Astrocyte (in vitro differentiated cells and primary cell): ENCODE measurements around the gene PATJ. TPM values are rescaled to one million over a fixed set of nuclear protein-coding genes. Genes with fewer than 3 reads are reported as not detected.

Experiments used
- DNase-seq: peaks from one replicate; pipeline ENCODE4 v3.0.0-alpha.2; 2010; ENCODE audit warnings: low read depth
- FAIRE-seq: peaks from 2 replicates; lab custom pipeline; 2011; peaks lifted over from hg19 to GRCh38; lab: Jason Lieb, UNC
- H2AFZ ChIP-seq: 2 replicates; pipeline ENCODE4 v1.6.0; 2012; ENCODE audit warnings: low read depth, low read length, inconsistent platforms
- H3K27ac ChIP-seq: 2 replicates; pipeline ENCODE4 v1.5.1; 2011; ENCODE audit warnings: low read depth, low read length, inconsistent platforms
- H3K27me3 ChIP-seq: 2 replicates; pipeline ENCODE4 v1.6.0; 2011; ENCODE audit warnings: low read length, inconsistent platforms; ENCODE audit not compliant: insufficient read depth
- H3K36me3 ChIP-seq: 2 replicates; pipeline ENCODE4 v1.5.1; 2011; ENCODE audit warnings: low read length, inconsistent platforms; ENCODE audit not compliant: insufficient read depth
- H3K4me1 ChIP-seq: 2 replicates; pipeline ENCODE4 v1.5.1; 2011; ENCODE audit warnings: low read length, inconsistent platforms; ENCODE audit not compliant: insufficient read depth
- H3K4me2 ChIP-seq: 2 replicates; pipeline ENCODE4 v1.6.0; 2012; ENCODE audit warnings: low read length, inconsistent platforms
- H3K4me3 ChIP-seq: 2 replicates; pipeline ENCODE4 v1.5.1; 2011; ENCODE audit warnings: low read depth, mild to moderate bottlenecking, low read length, inconsistent platforms; ENCODE audit not compliant: insufficient read depth
- H3K79me2 ChIP-seq: 2 replicates; pipeline ENCODE4 v1.6.0; 2012; ENCODE audit warnings: mild to moderate bottlenecking, low read length, inconsistent platforms; ENCODE audit not compliant: insufficient read depth
- H3K9ac ChIP-seq: 2 replicates; pipeline ENCODE4 v1.6.0; 2012; ENCODE audit warnings: mild to moderate bottlenecking, low read length, inconsistent platforms
- H3K9me3 ChIP-seq: 2 replicates; pipeline ENCODE4 v1.5.1; 2012; ENCODE audit warnings: low read depth, mild to moderate bottlenecking, low read length, inconsistent platforms; ENCODE audit not compliant: insufficient read depth
- H4K20me1 ChIP-seq: 2 replicates; pipeline ENCODE4 v1.6.0; 2012; ENCODE audit warnings: low read length, inconsistent platforms; ENCODE audit not compliant: insufficient read depth
- H3K27ac Mint-ChIP-seq: one replicate; pipeline ENCODE4 v1.8.0; 2021; ENCODE audit warnings: mild to moderate bottlenecking, mixed read lengths; ENCODE audit not compliant: unreplicated experiment
- H3K27me3 Mint-ChIP-seq: one replicate; pipeline ENCODE4 v1.8.0; 2021; ENCODE audit warnings: low read depth, mixed read lengths; ENCODE audit not compliant: unreplicated experiment
- H3K36me3 Mint-ChIP-seq: one replicate; pipeline ENCODE4 v1.8.0; 2021; ENCODE audit warnings: low read depth, mixed read lengths; ENCODE audit not compliant: unreplicated experiment
- H3K4me1 Mint-ChIP-seq: one replicate; pipeline ENCODE4 v1.8.0; 2021; ENCODE audit warnings: low read depth, mixed read lengths; ENCODE audit not compliant: unreplicated experiment
- H3K4me3 Mint-ChIP-seq: one replicate; pipeline ENCODE4 v1.8.0; 2021; ENCODE audit warnings: mild to moderate bottlenecking, moderate library complexity, mixed read lengths; ENCODE audit not compliant: unreplicated experiment
- H3K9me3 Mint-ChIP-seq: one replicate; pipeline ENCODE4 v1.8.0; 2021; ENCODE audit warnings: mild to moderate bottlenecking, mixed read lengths; ENCODE audit not compliant: unreplicated experiment
- EZH2 ChIP-seq: IDR thresholded peaks from 2 replicates; pipeline ENCODE4 v1.6.1; 2012; ENCODE audit warnings: mild to moderate bottlenecking, low read length, inconsistent platforms; ENCODE audit not compliant: insufficient read depth
- total RNA-seq: library from RNA; stranded (reverse); gene quantifications from 2 replicates; pipeline ENCODE4 v1.2.1, GENCODE V29; 2021
- TF ChIP-seq, protein P1 (sequence below): IDR thresholded peaks from 2 replicates; pipeline ENCODE4 v1.5.1; 2011; ENCODE audit warnings: low read depth, mild to moderate bottlenecking, inconsistent platforms, low read length, moderate library complexity; ENCODE audit not compliant: insufficient read depth

The PATJ gene
- total RNA-seq, 1 donor from 2014 or later, result 11.0 TPM

DNA sequence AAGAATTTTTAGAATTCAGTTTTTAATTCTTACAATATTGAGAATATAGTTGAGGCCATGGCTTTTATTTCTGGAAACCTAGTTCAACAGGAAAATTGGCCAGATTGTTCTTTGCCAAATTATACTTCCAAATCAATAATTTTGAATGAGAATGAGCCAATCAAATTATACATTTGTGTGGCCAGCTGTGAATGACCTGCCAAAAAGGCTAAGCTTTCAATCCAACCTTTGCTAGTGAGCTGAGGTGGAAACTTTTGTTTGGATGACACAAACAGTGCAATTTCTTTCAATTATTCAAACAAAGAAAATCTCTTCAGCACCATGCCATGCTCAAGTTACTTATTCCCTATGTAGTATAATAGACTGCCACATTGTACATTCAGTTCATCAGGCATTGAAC lies 167.8 kb downstream of the PATJ start:
- no peak overlapping the region for H3K27ac Mint-ChIP-seq
- Histone ChIP-seq H3K4me2 (no peak overlapping the region), H3K27ac (no peak overlapping the region), H4K20me1 (no peaks in the 10 kb centered on the region), H3K36me3 (no peaks in the 10 kb centered on the region), H3K9ac (no peak overlapping the region), H3K9me3 (no peaks in the 10 kb centered on the region), H2AFZ (no peak overlapping the region), H3K4me1 (no peaks in the 10 kb centered on the region), H3K27me3 (no peaks in the 10 kb centered on the region), H3K79me2 (no peaks in the 10 kb centered on the region), H3K4me3 (no peak overlapping the region)
- FAIRE-seq, result no peak
- H3K27me3 Mint-ChIP-seq, result no peaks in the 10 kb centered on the region
- peaks cover 2% of the 10 kb centered on the region for H3K9me3 Mint-ChIP-seq
- TF ChIP-seq, protein P1, sequence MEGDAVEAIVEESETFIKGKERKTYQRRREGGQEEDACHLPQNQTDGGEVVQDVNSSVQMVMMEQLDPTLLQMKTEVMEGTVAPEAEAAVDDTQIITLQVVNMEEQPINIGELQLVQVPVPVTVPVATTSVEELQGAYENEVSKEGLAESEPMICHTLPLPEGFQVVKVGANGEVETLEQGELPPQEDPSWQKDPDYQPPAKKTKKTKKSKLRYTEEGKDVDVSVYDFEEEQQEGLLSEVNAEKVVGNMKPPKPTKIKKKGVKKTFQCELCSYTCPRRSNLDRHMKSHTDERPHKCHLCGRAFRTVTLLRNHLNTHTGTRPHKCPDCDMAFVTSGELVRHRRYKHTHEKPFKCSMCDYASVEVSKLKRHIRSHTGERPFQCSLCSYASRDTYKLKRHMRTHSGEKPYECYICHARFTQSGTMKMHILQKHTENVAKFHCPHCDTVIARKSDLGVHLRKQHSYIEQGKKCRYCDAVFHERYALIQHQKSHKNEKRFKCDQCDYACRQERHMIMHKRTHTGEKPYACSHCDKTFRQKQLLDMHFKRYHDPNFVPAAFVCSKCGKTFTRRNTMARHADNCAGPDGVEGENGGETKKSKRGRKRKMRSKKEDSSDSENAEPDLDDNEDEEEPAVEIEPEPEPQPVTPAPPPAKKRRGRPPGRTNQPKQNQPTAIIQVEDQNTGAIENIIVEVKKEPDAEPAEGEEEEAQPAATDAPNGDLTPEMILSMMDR, result no peak
- TF ChIP-seq EZH2, result no peak
- no peak for DNase-seq
- no peaks in the 10 kb centered on the region for H3K36me3 Mint-ChIP-seq
- H3K4me1 Mint-ChIP-seq, result peaks cover 19% of the 10 kb centered on the region
- H3K4me3 Mint-ChIP-seq, result no peak overlapping the region

DNA sequence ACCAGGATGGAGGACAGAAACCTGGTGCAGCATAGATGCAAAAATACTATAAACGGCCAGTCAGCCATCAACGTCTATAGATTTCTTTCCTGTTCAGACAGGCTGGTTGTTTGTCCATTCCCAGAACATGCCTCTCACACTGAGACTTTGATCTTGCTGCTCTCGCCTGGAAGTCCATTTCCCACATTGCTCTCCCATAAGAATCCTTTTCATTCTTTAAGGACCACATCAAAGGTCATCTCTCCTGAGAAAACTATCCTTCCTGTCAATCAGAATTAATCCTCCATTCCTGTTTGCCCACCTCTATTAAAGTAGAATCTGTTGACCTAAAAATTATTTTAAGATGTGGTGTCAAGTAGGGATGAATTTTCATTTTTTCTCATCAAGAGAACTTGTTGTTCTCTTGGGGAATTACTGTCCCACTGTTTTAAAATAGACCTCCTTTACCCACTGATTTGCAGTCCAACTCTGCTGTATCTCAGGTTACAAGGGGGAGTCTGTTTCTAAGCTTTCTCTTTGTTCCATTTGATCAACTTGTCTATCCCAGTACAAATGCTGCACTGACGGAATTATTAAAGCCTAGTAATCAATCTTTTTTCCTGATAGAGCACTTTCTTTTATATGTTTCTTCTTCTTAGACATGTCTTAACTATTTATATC lies 172.7 kb downstream of the PATJ start:
- H3K9me3 Mint-ChIP-seq, result no peaks in the 10 kb centered on the region
- DNase-seq, result peak; percentile 4
- H2AFZ ChIP-seq, result no peak overlapping the region
- no peaks in the 10 kb centered on the region for H3K27me3 ChIP-seq
- H3K79me2 ChIP-seq, result no peaks in the 10 kb centered on the region
- H3K36me3 ChIP-seq, result no peaks in the 10 kb centered on the region
- H3K4me2 ChIP-seq, result no peak overlapping the region
- H3K36me3 Mint-ChIP-seq, result no peaks in the 10 kb centered on the region
- H3K4me3 Mint-ChIP-seq, result no peak overlapping the region
- TF ChIP-seq EZH2, result no peak
- TF ChIP-seq, protein P1, result no peak
- H3K9ac ChIP-seq, result no peak overlapping the region
- H3K27ac Mint-ChIP-seq, result peak overlapping the region; percentile 91
- no peaks in the 10 kb centered on the region for H4K20me1 ChIP-seq
- peaks cover 30% of the 10 kb centered on the region for H3K4me1 Mint-ChIP-seq
- no peak for FAIRE-seq
- H3K9me3 ChIP-seq, result no peaks in the 10 kb centered on the region
- no peak overlapping the region for H3K4me3 ChIP-seq
- no peak overlapping the region for H3K27ac ChIP-seq
- no peaks in the 10 kb centered on the region for H3K4me1 ChIP-seq
- H3K27me3 Mint-ChIP-seq, result no peaks in the 10 kb centered on the region

DNA sequence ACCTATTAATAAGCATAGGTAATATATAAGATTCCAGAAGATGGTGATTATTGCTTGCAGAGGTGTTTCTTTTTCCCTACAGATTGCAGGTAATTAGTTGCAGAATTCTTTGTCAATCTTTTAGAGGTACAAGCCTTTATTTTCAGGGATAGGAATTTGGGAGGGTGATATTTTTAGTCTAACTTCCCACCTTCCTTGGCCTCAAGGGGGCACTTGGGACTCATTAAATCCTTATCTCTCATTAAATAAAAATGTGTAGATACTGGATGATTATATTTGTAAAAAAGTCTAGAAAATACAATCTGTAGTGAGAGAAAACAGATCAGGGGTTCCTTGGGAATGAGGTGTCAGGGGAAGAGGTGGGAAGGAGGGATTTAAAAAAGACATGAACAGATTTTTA lies 179.2 kb downstream of the PATJ start:
- Histone ChIP-seq H3K4me3 (no peak overlapping the region), H3K9me3 (no peaks in the 10 kb centered on the region), H3K79me2 (no peaks in the 10 kb centered on the region), H3K36me3 (no peaks in the 10 kb centered on the region), H3K27me3 (no peaks in the 10 kb centered on the region), H2AFZ (no peak overlapping the region), H3K4me1 (no peaks in the 10 kb centered on the region), H3K4me2 (no peak overlapping the region), H3K27ac (no peak overlapping the region), H3K9ac (no peak overlapping the region), H4K20me1 (no peaks in the 10 kb centered on the region)
- H3K4me1 Mint-ChIP-seq, result peaks cover 13% of the 10 kb centered on the region
- no peak for DNase-seq
- H3K27me3 Mint-ChIP-seq, result no peaks in the 10 kb centered on the region
- TF ChIP-seq, protein P1, result peak; percentile 34
- no peak for TF ChIP-seq EZH2
- H3K9me3 Mint-ChIP-seq, result no peaks in the 10 kb centered on the region
- H3K27ac Mint-ChIP-seq, result no peak overlapping the region
- H3K4me3 Mint-ChIP-seq, result no peak overlapping the region
- no peak for FAIRE-seq
- no peaks in the 10 kb centered on the region for H3K36me3 Mint-ChIP-seq
